Measurements from ENCODE around the gene KCNJ18.
"Not testable (repeated sequence)": the region's sequence is repeated elsewhere in the genome, so short reads cannot be mapped to it uniquely, and the experiment has no call there.

Gene KCNJ18

GRCh38 chr17:21671871-21672270 is 20.5 kb upstream of the KCNJ18 start:
- not testable (repeated sequence) for DNase-seq

- not testable (repeated sequence) for DNase-seq
Measured at GRCh38 chr17:21673451-21674241, 18.7 kb upstream of the KCNJ18 start.

- DNase-seq, result no peak
Measured at GRCh38 chr17:21674242-21674731, 18.0 kb upstream of the KCNJ18 start.

- DNase-seq, result not testable (repeated sequence)
Measured at GRCh38 chr17:21674891-21675738, 17.2 kb upstream of the KCNJ18 start.

GRCh38 chr17:21675739-21676130 is 16.6 kb upstream of the KCNJ18 start:
- not testable (repeated sequence) for DNase-seq

- DNase-seq, result no peak
Measured at GRCh38 chr17:21676281-21677111, 15.8 kb upstream of the KCNJ18 start.

- no peak for DNase-seq
Measured at GRCh38 chr17:21677126-21677910, 15.0 kb upstream of the KCNJ18 start.

- no peak for DNase-seq
Measured at GRCh38 chr17:21677911-21678310, 14.4 kb upstream of the KCNJ18 start.

- peak; percentile 37 for DNase-seq
Measured at GRCh38 chr17:21678393-21679081, 13.8 kb upstream of the KCNJ18 start.

- DNase-seq, result no peak
Measured at GRCh38 chr17:21679256-21680146, 12.8 kb upstream of the KCNJ18 start.

GRCh38 chr17:21680366-21680765 is 12.0 kb upstream of the KCNJ18 start:
- no peak for DNase-seq

- not testable (repeated sequence) for DNase-seq
Measured at GRCh38 chr17:21680850-21681351, 11.4 kb upstream of the KCNJ18 start.

- DNase-seq, result not testable (repeated sequence)
Measured at GRCh38 chr17:21681576-21681975, 10.7 kb upstream of the KCNJ18 start.

- not testable (repeated sequence) for DNase-seq
Measured at GRCh38 chr17:21682130-21682529, 10.2 kb upstream of the KCNJ18 start.

GRCh38 chr17:21683142-21683712 is 9.1 kb upstream of the KCNJ18 start:
- DNase-seq, result not testable (repeated sequence)

- DNase-seq, result not testable (repeated sequence)
Measured at GRCh38 chr17:21683897-21684296, 8.4 kb upstream of the KCNJ18 start.

- DNase-seq, result not testable (repeated sequence)
Measured at GRCh38 chr17:21684384-21684783, 7.9 kb upstream of the KCNJ18 start.

GRCh38 chr17:21685061-21685795 is 7.1 kb upstream of the KCNJ18 start:
- not testable (repeated sequence) for DNase-seq
